GM19193 (cell line): Measurements from ENCODE around the gene CNTN1.

ENCODE experiments used
- POLR2A ChIP-seq: IDR thresholded peaks from 4 replicates; pipeline ENCODE4 v1.6.1; 2011; ENCODE audit not compliant: insufficient read depth, insufficient read length; ENCODE audit errors: extremely low read depth

The CNTN1 gene

DNA sequence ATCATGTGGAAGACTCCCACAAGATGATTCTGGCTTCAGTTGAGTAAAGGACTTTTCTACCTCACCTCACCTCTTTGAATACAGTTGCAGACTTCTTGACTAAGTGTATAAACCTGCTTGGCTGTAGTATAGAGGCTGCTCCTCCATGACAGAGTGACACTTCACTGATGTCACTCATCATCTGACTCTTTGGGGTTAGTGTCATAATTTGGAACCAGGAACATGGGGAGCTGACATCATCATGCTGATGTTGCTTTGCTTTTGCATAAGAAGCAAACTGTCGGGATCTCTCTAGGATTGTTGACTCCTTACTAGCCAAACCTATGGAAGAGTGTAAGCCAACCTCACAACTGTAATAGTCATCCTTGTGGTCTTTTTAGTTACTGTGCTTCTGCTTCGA lies 420.7 kb downstream of the CNTN1 start:
- no peak for TF ChIP-seq POLR2A

DNA sequence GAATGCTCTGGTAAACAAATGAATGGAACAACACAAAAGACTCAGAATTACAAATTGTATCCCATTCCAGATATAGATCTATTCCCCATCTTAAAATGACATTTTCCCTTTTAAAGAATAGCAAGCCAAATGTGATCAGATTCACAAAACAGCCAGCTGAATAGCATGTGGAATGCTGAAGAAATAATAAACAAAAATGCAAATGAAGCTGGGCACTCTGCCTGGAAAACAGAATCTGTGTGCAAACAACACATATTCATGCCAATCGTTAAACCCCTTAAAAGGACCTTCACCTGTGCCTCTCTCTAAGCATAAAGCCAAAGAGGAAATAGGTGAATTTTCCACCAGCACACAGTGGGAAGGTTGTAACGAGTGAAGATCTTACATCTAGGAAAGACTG lies 428.0 kb downstream of the CNTN1 start:
- no peak for TF ChIP-seq POLR2A

- no peak for TF ChIP-seq POLR2A
Measured at GRCh38 chr12:41121374-41121773, 429.1 kb downstream of the CNTN1 start.
